K562 (cell line): ENCODE results near the gene CDKN2AIPNL. TPM values are rescaled to one million over a fixed set of nuclear protein-coding genes. Genes with fewer than 3 reads are reported as not detected.

Experiments
- AFF4 ChIP-seq: sonication (generic); formaldehyde crosslinking; IDR thresholded peaks from 2 replicates; pipeline ENCODE4 v1.8.0; 2023; ENCODE audit warnings: mild to moderate bottlenecking, missing genetic modification reagents
- CXXC5 ChIP-seq: fragments of 250-450 bp; sonication (Bioruptor Pico); IDR thresholded peaks from 2 replicates; pipeline ENCODE4 v1.8.0; 2022; ENCODE audit warnings: inconsistent platforms, mild to moderate bottlenecking, moderate library complexity
- NBN ChIP-seq: fragments of 450-650 bp; IDR thresholded peaks from 2 replicates; pipeline ENCODE4 v1.6.1; 2016; ENCODE audit warnings: low read depth, mild to moderate bottlenecking
- OTX1 ChIP-seq: fragments of 450-650 bp; formaldehyde crosslinking; IDR thresholded peaks from 2 replicates; pipeline ENCODE4 v1.4.0; 2022; ENCODE audit warnings: mild to moderate bottlenecking
- PPARD ChIP-seq: fragments of 250-450 bp; sonication (Bioruptor Pico); IDR thresholded peaks from 2 replicates; pipeline ENCODE4 v1.8.0; 2022; ENCODE audit warnings: inconsistent platforms, mild to moderate bottlenecking, moderate library complexity
- RCOR1 ChIP-seq, 2 experiments: IDR thresholded peaks; 2 replicates each; pipeline ENCODE4 v1.6.1; 2012; ENCODE audit warnings: low read depth in 2 of 2, low read length in 2 of 2, borderline replicate concordance in 1 of 2, improper control_type of control experiment in 1 of 2
- SOX6 ChIP-seq: fragments of 450-650 bp; IDR thresholded peaks from 2 replicates; pipeline ENCODE4 v1.6.1; 2014; ENCODE audit warnings: mild to moderate bottlenecking
- ZNF212 ChIP-seq: fragments of 450-650 bp; formaldehyde crosslinking; IDR thresholded peaks from 2 replicates; pipeline ENCODE4 v1.4.0; 2020; ENCODE audit warnings: mild to moderate bottlenecking
- ZNF449 ChIP-seq: fragments of 250-450 bp; sonication (Bioruptor Pico); IDR thresholded peaks from 2 replicates; pipeline ENCODE4 v1.8.0; 2022; ENCODE audit warnings: moderate library complexity, mild to moderate bottlenecking, inconsistent platforms
- polyA plus RNA-seq, 8 experiments: library from polyadenylated mRNA; depleted of rRNA in 4 of 8; stranded (reverse) in 5 of 8; unstranded in 3 of 8; fragments of >200 nt; fragmentation: Nextera tagmentation in 2 of 8; fragmentation: Illumina TruSeq in 1 of 8; extraction: Ambion mirVana in 2 of 8; extraction: Trizol in 1 of 8; gene quantifications; 2 replicates each; pipeline versions ENCODE4 v1.2.1 to v1.2.3, GENCODE V29; 2011 to 2014; ENCODE audit warnings: inconsistent platforms in 1 of 8, missing spikeins in 1 of 8
- total RNA-seq, 7 experiments: library from RNA; depleted of rRNA in 6 of 7; stranded (reverse); fragments of >200 nt in 6 of 7; fragmentation: Illumina TruSeq in 2 of 7; extraction: Trizol in 2 of 7; gene quantifications; 2 replicates each; pipeline versions ENCODE4 v1.2.1 to v1.2.3, GENCODE V29; 2011 to 2021; ENCODE audit warnings: low replicate concordance in 1 of 7
- TF ChIP-seq, protein P1 (sequence below): sonication (generic); IDR thresholded peaks from 2 replicates; pipeline ENCODE4 v1.6.1; 2016
- TF ChIP-seq, protein P2 (sequence below): fragments of 250-450 bp; sonication (Bioruptor Pico); IDR thresholded peaks from 2 replicates; pipeline ENCODE4 v1.9.0; 2021; ENCODE audit warnings: mild to moderate bottlenecking

The CDKN2AIPNL gene
- total and polyA plus RNA-seq, 9 of the 15 experiments (the other 6 are each of a cell fraction or from before 2014, with no cell fraction given): 19.9 to 46.9 (median 42.2) TPM

GRCh38 chr5:134370871-134371833 is 40.5 kb downstream of the CDKN2AIPNL start, which contains the start of gene UBE2B (continued):
- TF ChIP-seq AFF4 (CRISPR knock-in tag) (peak; percentile 89; the same call in 1 of the 2 replicates), NBN (peak; percentile 49; the same call in 1 of the 2 replicates), PPARD (no peak), ZNF449 (no peak), CXXC5 (CRISPR knock-in tag) (peak; percentile 93), SOX6 (peak; percentile 59; the same call in 1 of the 2 replicates), OTX1 (CRISPR knock-in tag) (peak; percentile 33; the same call in 1 of the 2 replicates), ZNF212 (CRISPR knock-in tag) (peak; percentile 14; the same call in 1 of the 2 replicates), RCOR1 (IDR thresholded peaks at IDR 0.05; ENCODE audit: borderline replicate concordance in 1 of 2, low read depth in 2 of 2, low read length in 2 of 2) (peak in 1 of 2 experiments; percentile 72; a peak in 1 of 4 replicates)
- TF ChIP-seq, protein P1, sequence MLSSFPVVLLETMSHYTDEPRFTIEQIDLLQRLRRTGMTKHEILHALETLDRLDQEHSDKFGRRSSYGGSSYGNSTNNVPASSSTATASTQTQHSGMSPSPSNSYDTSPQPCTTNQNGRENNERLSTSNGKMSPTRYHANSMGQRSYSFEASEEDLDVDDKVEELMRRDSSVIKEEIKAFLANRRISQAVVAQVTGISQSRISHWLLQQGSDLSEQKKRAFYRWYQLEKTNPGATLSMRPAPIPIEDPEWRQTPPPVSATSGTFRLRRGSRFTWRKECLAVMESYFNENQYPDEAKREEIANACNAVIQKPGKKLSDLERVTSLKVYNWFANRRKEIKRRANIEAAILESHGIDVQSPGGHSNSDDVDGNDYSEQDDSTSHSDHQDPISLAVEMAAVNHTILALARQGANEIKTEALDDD: 0 out of 2 replicates have a peak, but pooled peaks have one; percentile 44
- TF ChIP-seq, protein P2, sequence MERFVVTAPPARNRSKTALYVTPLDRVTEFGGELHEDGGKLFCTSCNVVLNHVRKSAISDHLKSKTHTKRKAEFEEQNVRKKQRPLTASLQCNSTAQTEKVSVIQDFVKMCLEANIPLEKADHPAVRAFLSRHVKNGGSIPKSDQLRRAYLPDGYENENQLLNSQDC (CRISPR knock-in tag): peak; percentile 99
